B cell (primary cell): ENCODE results near the gene PIK3AP1.

Source experiments
- CTCF ChIP-seq: fragments of 200-600 bp; IDR thresholded peaks from one replicate; pipeline ENCODE4 v1.8.0; 2022; ENCODE audit warnings: antibody characterized with exemption, mild to moderate bottlenecking
- EZH2 ChIP-seq: IDR thresholded peaks from 2 replicates; pipeline ENCODE4 v1.6.1; 2012; ENCODE audit warnings: borderline replicate concordance, low read depth, mild to moderate bottlenecking, moderate library complexity, low read length; ENCODE audit not compliant: insufficient read depth, poor library complexity, severe bottlenecking

- TF ChIP-seq CTCF (no peak), EZH2 (no peak)
These were observed 111.5 kb downstream of the PIK3AP1 start for GRCh38 chr10:96608805-96609204.
